Common myeloid progenitor, CD34-positive (primary cell): ENCODE measurements around the gene INPP4B.

Source experiments
- CTCF ChIA-PET: fragments of 350-600 bp; sonication (Branson Sonifier 250); formaldehyde crosslinking; loops from one replicate; lab custom pipeline; 2021; ENCODE audit warnings: antibody characterized with exemption; lab: Charles Lee
- POLR2A ChIA-PET: fragments of 350-600 bp; sonication (Branson Sonifier 250); formaldehyde crosslinking; loops from one replicate; lab custom pipeline; 2021; ENCODE audit warnings: antibody characterized with exemption; lab: Charles Lee
- DNase-seq, 3 donors: peaks; one replicate each; pipeline versions ENCODE4 v3.0.0 to v3.0.0-alpha.2; 2013
- H3K27ac ChIP-seq, 2 experiments: 1 replicate in 1 of 2; 2 replicates in 1 of 2; pipeline ENCODE4 v1.7.0; 2013; ENCODE audit warnings: inconsistent platforms in 2 of 2, low read length in 2 of 2, mild to moderate bottlenecking in 2 of 2, low read depth in 1 of 2, moderate library complexity in 1 of 2; ENCODE audit not compliant: severe bottlenecking in 2 of 2, insufficient read depth in 1 of 2, poor library complexity in 1 of 2
- H3K27me3 ChIP-seq, 5 experiments: replicated peaks in 2 of 5; 1 replicate in 3 of 5; 2 replicates in 2 of 5; pipeline versions ENCODE4 v1.6.1 to v1.7.0; 2013; ENCODE audit warnings: low read length in 4 of 5, mild to moderate bottlenecking in 2 of 5, moderate library complexity in 2 of 5, inconsistent platforms in 1 of 5; ENCODE audit not compliant: insufficient read depth in 5 of 5, control insufficient read depth in 4 of 5
- H3K36me3 ChIP-seq, 4 experiments: 1 replicate in 2 of 4; 2 replicates in 2 of 4; pipeline versions ENCODE4 v1.6.1 to v1.7.0; 2013; ENCODE audit warnings: low read length in 3 of 4, control low read depth in 1 of 4, mild to moderate bottlenecking in 1 of 4; ENCODE audit not compliant: control insufficient read depth in 4 of 4, insufficient read depth in 4 of 4
- H3K4me1 ChIP-seq, 4 experiments: 1 replicate in 3 of 4; 2 replicates in 1 of 4; pipeline versions ENCODE4 v1.6.1 to v1.7.1; 2013; ENCODE audit warnings: low read length in 3 of 4, mild to moderate bottlenecking in 3 of 4, control low read depth in 1 of 4, inconsistent platforms in 1 of 4, moderate library complexity in 1 of 4; ENCODE audit not compliant: control insufficient read depth in 4 of 4, insufficient read depth in 4 of 4; ENCODE audit errors: control extremely low read depth in 1 of 4
- H3K4me3 ChIP-seq, 7 experiments: 1 replicate in 4 of 7; 2 replicates in 3 of 7; pipeline versions ENCODE4 v1.5.1 to v1.7.0; 2013; ENCODE audit warnings: mild to moderate bottlenecking in 7 of 7, low read length in 6 of 7, moderate library complexity in 6 of 7, inconsistent platforms in 2 of 7, low read depth in 2 of 7, control low read depth in 1 of 7; ENCODE audit not compliant: insufficient read depth in 4 of 7, control insufficient read depth in 1 of 7; ENCODE audit errors: extremely low read depth in 1 of 7
- H3K9me3 ChIP-seq, 5 experiments: 1 replicate in 4 of 5; 2 replicates in 1 of 5; pipeline versions ENCODE4 v1.6.1 to v1.7.1; 2013; ENCODE audit warnings: low read length in 4 of 5, mild to moderate bottlenecking in 2 of 5, inconsistent platforms in 1 of 5, low read depth in 1 of 5, moderate library complexity in 1 of 5; ENCODE audit not compliant: control insufficient read depth in 4 of 5, insufficient read depth in 2 of 5; ENCODE audit errors: control extremely low read depth in 1 of 5
- WGBS: methylation state at CpG from one replicate; pipeline ENCODE4 v1.1.5; 2013; ENCODE audit not compliant: insufficient coverage; 5-methylcytosine and 5-hydroxymethylcytosine counted together

INPP4B gene

GRCh38 chr4:142725886-142726285, 120.2 kb downstream of the INPP4B start:
- ChIA-PET POLR2A (no interaction called here), CTCF (interaction anchor here (1.0 to 1.8 kb wide), 4 partner anchors 109 to 276 kb away, joined by 4 to 6 read pairs (median 4); partner anchors contain the start of gene INPP4B)
- no CpG with 5 or more reads among the region's 2 CpGs for WGBS
- DNase-seq, result peak in 2 of 3 donors; percentile 68 to 79
- Histone ChIP-seq H3K4me3 (no peak overlapping the region), H3K36me3 (peaks cover 0 to 3% (median 1%) of the 10 kb centered on the region in 4 experiments), H3K4me1 (peaks cover 0 to 12% (median 0%) of the 10 kb centered on the region in 4 experiments), H3K27me3 (no peaks in the 10 kb centered on the region), H3K27ac (no peak overlapping the region), H3K9me3 (peaks cover 0 to 3% (median 0%) of the 10 kb centered on the region in 5 experiments)

GRCh38 chr4:142721187-142721586, 124.9 kb downstream of the INPP4B start:
- no peaks in the 10 kb centered on the region for H3K27me3 ChIP-seq
- H3K4me3 ChIP-seq, result no peak overlapping the region
- no peak for DNase-seq
- peaks cover 0 to 3% (median 0%) of the 10 kb centered on the region in 5 experiments for H3K9me3 ChIP-seq
- no peak overlapping the region for H3K27ac ChIP-seq
- WGBS, result no CpG with 5 or more reads among the region's 4 CpGs
- ChIA-PET CTCF (interaction anchor here (0.6 to 3.0 kb wide), 9 partner anchors 8 to 368 kb away, joined by 3 to 11 read pairs (median 3); no protein-coding TSS in a partner anchor), POLR2A (no interaction called here)
- peaks cover 0 to 11% (median under 1%) of the 10 kb centered on the region in 4 experiments for H3K4me1 ChIP-seq
- peaks cover 0 to 5% (median 0%) of the 10 kb centered on the region in 4 experiments for H3K36me3 ChIP-seq

GRCh38 chr4:142719854-142720541, 126.1 kb downstream of the INPP4B start:
- peak; percentile 45 to 67 (median 64) for DNase-seq
- no peak overlapping the region for H3K4me3 ChIP-seq
- POLR2A ChIA-PET, result no interaction called here

GRCh38 chr4:142718981-142719380, 127.1 kb downstream of the INPP4B start:
- DNase-seq, result no peak

More at GRCh38 chr4:142719854-142720541, 126.1 kb downstream of the INPP4B start:
- Histone ChIP-seq H3K27me3 (no peaks in the 10 kb centered on the region), H3K27ac (no peak overlapping the region), H3K4me1 (peaks cover 0 to 7% (median under 1%) of the 10 kb centered on the region in 4 experiments), H3K36me3 (peaks cover 0 to 9% (median 1%) of the 10 kb centered on the region in 4 experiments), H3K9me3 (no peaks in the 10 kb centered on the region)
- CTCF ChIA-PET, result interaction anchor here (0.6 to 3.0 kb wide), 11 partner anchors 9 to 436 kb away, joined by 3 to 11 read pairs (median 4); no protein-coding TSS in a partner anchor
- WGBS, result no CpG with 5 or more reads among the region's 5 CpGs

GRCh38 chr4:142715727-142716126, 130.4 kb downstream of the INPP4B start:
- POLR2A ChIA-PET, result interaction anchor here (0.6 kb wide), 1 partner anchor 30 kb away, joined by 3 read pairs; no protein-coding TSS in a partner anchor
- Histone ChIP-seq H3K27me3 (no peaks in the 10 kb centered on the region), H3K9me3 (no peaks in the 10 kb centered on the region), H3K27ac (no peak overlapping the region), H3K4me1 (peaks cover 0 to 7% (median under 1%) of the 10 kb centered on the region in 4 experiments), H3K36me3 (peaks cover 0 to 6% (median 3%) of the 10 kb centered on the region in 4 experiments), H3K4me3 (no peak overlapping the region)
- CTCF ChIA-PET, result interaction anchor here (1.2 to 3.9 kb wide), 2 partner anchors 45 to 363 kb away, joined by 3 to 19 read pairs; no protein-coding TSS in a partner anchor
- no peak for DNase-seq

More at GRCh38 chr4:142718981-142719380, 127.1 kb downstream of the INPP4B start:
- ChIA-PET CTCF (interaction anchor here (0.5 to 3.9 kb wide), 6 partner anchors 10 to 435 kb away, joined by 3 to 19 read pairs (median 6); no protein-coding TSS in a partner anchor), POLR2A (no interaction called here)
- no peak overlapping the region for H3K27ac ChIP-seq
- H3K4me3 ChIP-seq, result no peak overlapping the region
- H3K27me3 ChIP-seq, result no peaks in the 10 kb centered on the region
- peaks cover 0 to 9% (median 1%) of the 10 kb centered on the region in 4 experiments for H3K36me3 ChIP-seq
- no peaks in the 10 kb centered on the region for H3K9me3 ChIP-seq
- H3K4me1 ChIP-seq, result peaks cover 0 to 7% (median under 1%) of the 10 kb centered on the region in 4 experiments

GRCh38 chr4:142713282-142714030, 132.6 kb downstream of the INPP4B start:
- ChIA-PET POLR2A (no interaction called here), CTCF (interaction anchor here (0.6 to 2.1 kb wide), 3 partner anchors 10 to 386 kb away, joined by 3 to 6 read pairs (median 4); no protein-coding TSS in a partner anchor)
- Histone ChIP-seq H3K9me3 (peaks cover 0 to 11% (median 0%) of the 10 kb centered on the region in 5 experiments), H3K27ac (no peak overlapping the region), H3K36me3 (peaks cover 0 to 15% (median 6%) of the 10 kb centered on the region in 4 experiments), H3K27me3 (no peaks in the 10 kb centered on the region), H3K4me3 (no peak overlapping the region), H3K4me1 (no peaks in the 10 kb centered on the region)
- WGBS, result 100% methylated on average over 1 of the region's 2 CpGs
- no peak for DNase-seq
